Measurements from ENCODE around the gene ARHGAP6. TPM values are rescaled to one million over a fixed set of nuclear protein-coding genes. Genes with fewer than 3 reads are reported as not detected.

ARHGAP6 gene
- total RNA-seq, 4 donors from 2014 or later = 0.64 to 9.5 (median 2.3) TPM

DNA sequence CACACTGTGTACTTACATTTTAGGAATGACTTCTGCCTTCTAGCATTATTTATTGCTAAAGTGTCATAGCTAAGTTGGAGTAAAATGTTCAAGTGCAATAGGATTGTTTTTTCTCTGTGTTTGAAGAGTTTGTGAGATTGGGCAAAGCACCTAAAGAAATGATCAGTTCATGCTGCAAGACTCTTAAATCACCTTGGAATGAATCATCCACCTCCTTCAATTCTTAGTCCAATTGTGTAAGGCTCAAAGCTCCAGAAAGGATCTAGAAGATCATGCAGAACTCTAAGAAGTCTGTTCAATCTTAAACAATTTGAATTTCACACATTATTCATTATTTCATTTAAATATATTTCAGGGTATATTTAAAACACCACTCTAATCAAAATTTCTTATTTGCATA, 235.4 kb downstream of the ARHGAP6 start:
- DNase-seq = no peak
- no peak overlapping the region for H3K27ac ChIP-seq
- no peak overlapping the region for H3K4me3 ChIP-seq
- intact Hi-C loops (cut with DNase I) = no loop called here
- TF ChIP-seq CTCF (IDR thresholded peaks at IDR 0.05) (no peak), POLR2A (IDR thresholded peaks at IDR 0.05) (no peak)
- H3K9me3 ChIP-seq = no peaks in the 10 kb centered on the region
- peaks cover 0 to 19% (median 0%) of the 10 kb centered on the region in 3 donors for H3K4me1 ChIP-seq
- no peaks in the 10 kb centered on the region for H3K27me3 ChIP-seq
- H3K36me3 ChIP-seq = no peaks in the 10 kb centered on the region

- no peak overlapping the region for H3K4me3 ChIP-seq
- H3K27ac ChIP-seq = peak overlapping the region in 1 of 4 donors; percentile 21
- H3K27me3 ChIP-seq = no peaks in the 10 kb centered on the region
- 31 to 51% methylated on average over 2 to 3 of the region's 3 CpGs for WGBS, 2 donors
- H3K9me3 ChIP-seq = no peaks in the 10 kb centered on the region
- H3K36me3 ChIP-seq = no peaks in the 10 kb centered on the region
- intact Hi-C loops (cut with DNase I) = no loop called here
- no peak for DNase-seq
- TF ChIP-seq POLR2A (IDR thresholded peaks at IDR 0.05) (no peak), CTCF (IDR thresholded peaks at IDR 0.05) (no peak)
- peaks cover 0 to 19% (median 0%) of the 10 kb centered on the region in 3 donors for H3K4me1 ChIP-seq
Measured at GRCh38 chrX:11429538-11430085, 236.1 kb downstream of the ARHGAP6 start.

GRCh38 chrX:11427453-11428071, 238.2 kb downstream of the ARHGAP6 start:
- Histone ChIP-seq H3K4me3 (peak overlapping the region; percentile 35 to 65 (median 51)), H3K27ac (peak overlapping the region; percentile 51 to 79 (median 74)), H3K4me1 (peaks cover 0 to 19% (median 0%) of the 10 kb centered on the region in 3 donors), H3K9me3 (no peaks in the 10 kb centered on the region), H3K36me3 (no peaks in the 10 kb centered on the region), H3K27me3 (no peaks in the 10 kb centered on the region)
- TF ChIP-seq CTCF (IDR thresholded peaks at IDR 0.05) (peak in 2 of 6 experiments; percentile 20 to 23), POLR2A (IDR thresholded peaks at IDR 0.05) (no peak)
- no peak for DNase-seq
- intact Hi-C loops (cut with DNase I) = no loop called here
- 8% methylated on average over 5 of the region's 57 CpGs; no CpG with 5 or more reads in 1 of the 2 donors for WGBS, 2 donors

- DNase-seq = no peak
- Histone ChIP-seq H3K27ac (peak overlapping the region; percentile 51 to 79 (median 74)), H3K9me3 (no peaks in the 10 kb centered on the region), H3K4me1 (peaks cover 0 to 19% (median 0%) of the 10 kb centered on the region in 3 donors), H3K36me3 (no peaks in the 10 kb centered on the region), H3K27me3 (no peaks in the 10 kb centered on the region), H3K4me3 (peak overlapping the region; percentile 35 to 65 (median 51))
- 45 to 68% methylated on average over 5 to 20 of the region's 25 CpGs for WGBS, 2 donors
- no peak for TF ChIP-seq CTCF (IDR thresholded peaks at IDR 0.05)
- intact Hi-C loops (cut with DNase I) = no loop called here
Measured at GRCh38 chrX:11426712-11427452, 238.8 kb downstream of the ARHGAP6 start.
